Islet precursor cell (in vitro differentiated cells): Measurements from ENCODE around the gene ARHGEF10L.

Experiments
- DNase-seq: peaks from one replicate; pipeline ENCODE4 v3.0.0-alpha.2; 2018

Gene ARHGEF10L

GRCh38 chr1:17523321-17524041 is 16.0 kb upstream of the ARHGEF10L start:
- DNase-seq: no peak

- DNase-seq: no peak
Measured at GRCh38 chr1:17524645-17525044, 14.9 kb upstream of the ARHGEF10L start.

GRCh38 chr1:17525996-17526686 is 13.4 kb upstream of the ARHGEF10L start:
- no peak for DNase-seq

- DNase-seq: no peak
Measured at GRCh38 chr1:17527036-17527914, 12.2 kb upstream of the ARHGEF10L start.

- DNase-seq: no peak
Measured at GRCh38 chr1:17529381-17529780, 10.1 kb upstream of the ARHGEF10L start.

- DNase-seq: no peak
Measured at GRCh38 chr1:17531343-17531681, 8.2 kb upstream of the ARHGEF10L start.

- DNase-seq: peak; percentile 71
Measured at GRCh38 chr1:17531682-17532487, 7.6 kb upstream of the ARHGEF10L start.

- no peak for DNase-seq
Measured at GRCh38 chr1:17533201-17533600, 6.3 kb upstream of the ARHGEF10L start.

GRCh38 chr1:17535300-17535936 is 4.1 kb upstream of the ARHGEF10L start:
- DNase-seq: no peak

GRCh38 chr1:17538010-17538409 is 1.5 kb upstream of the ARHGEF10L start:
- DNase-seq: no peak

GRCh38 chr1:17538428-17539117 is 925 bp upstream of the ARHGEF10L start:
- peak; percentile 98 for DNase-seq

- DNase-seq: no peak
Measured at GRCh38 chr1:17539118-17539476, 401 bp upstream of the ARHGEF10L start.

- DNase-seq: peak; percentile 86
Measured at GRCh38 chr1:17540255-17541001, 930 bp downstream of the ARHGEF10L start.

- no peak for DNase-seq
Measured at GRCh38 chr1:17542645-17543044, 3.1 kb downstream of the ARHGEF10L start.

- no peak for DNase-seq
Measured at GRCh38 chr1:17544776-17545350, 5.4 kb downstream of the ARHGEF10L start.

- DNase-seq: no peak
Measured at GRCh38 chr1:17545356-17545755, 5.9 kb downstream of the ARHGEF10L start.

- no peak for DNase-seq
Measured at GRCh38 chr1:17546946-17547670, 7.6 kb downstream of the ARHGEF10L start.

GRCh38 chr1:17549384-17549783 is 9.9 kb downstream of the ARHGEF10L start:
- no peak for DNase-seq

GRCh38 chr1:17550729-17551584 is 11.5 kb downstream of the ARHGEF10L start:
- no peak for DNase-seq
